ENCODE measurements around the gene EIF5AL1.
"Not testable (repeated sequence)": the region's sequence is repeated elsewhere in the genome, so short reads cannot be mapped to it uniquely, and the experiment has no call there.

The EIF5AL1 gene

GRCh38 chr10:79511891-79512583 lies at the start of gene EIF5AL1:
Gene EIF5AL1 (plus strand): TSS chr10:79512533. CDS start chr10:79512650, 117 bp downstream.
- DNase-seq = not testable (repeated sequence)

- DNase-seq = no peak
These were observed 48.5 kb upstream of the EIF5AL1 start for GRCh38 chr10:79463578-79464496.

- DNase-seq = no peak
These were observed 47.0 kb upstream of the EIF5AL1 start for GRCh38 chr10:79465341-79465740.

GRCh38 chr10:79468015-79468560 lies 44.2 kb upstream of the EIF5AL1 start:
- DNase-seq = no peak

GRCh38 chr10:79468841-79469585 lies 43.3 kb upstream of the EIF5AL1 start:
- DNase-seq = no peak

- DNase-seq = no peak
These were observed 42.2 kb upstream of the EIF5AL1 start for GRCh38 chr10:79470096-79470495.

- DNase-seq = no peak
These were observed 40.6 kb upstream of the EIF5AL1 start for GRCh38 chr10:79471776-79472175.

GRCh38 chr10:79472449-79472848 lies 39.9 kb upstream of the EIF5AL1 start:
- no peak for DNase-seq

- no peak for DNase-seq
These were observed 39.4 kb upstream of the EIF5AL1 start for GRCh38 chr10:79472951-79473350.

- DNase-seq = no peak
These were observed 38.7 kb upstream of the EIF5AL1 start for GRCh38 chr10:79473496-79474095.

GRCh38 chr10:79475119-79475653 lies 37.1 kb upstream of the EIF5AL1 start:
- DNase-seq = no peak

- no peak for DNase-seq
These were observed 36.5 kb upstream of the EIF5AL1 start for GRCh38 chr10:79475877-79476276.

- no peak for DNase-seq
These were observed 35.7 kb upstream of the EIF5AL1 start for GRCh38 chr10:79476645-79477044.

GRCh38 chr10:79477456-79477855 lies 34.9 kb upstream of the EIF5AL1 start:
- no peak for DNase-seq

- DNase-seq = no peak
These were observed 32.9 kb upstream of the EIF5AL1 start for GRCh38 chr10:79479283-79479909.

- no peak for DNase-seq
These were observed 30.0 kb upstream of the EIF5AL1 start for GRCh38 chr10:79482304-79482703.

GRCh38 chr10:79482741-79483140 lies 29.6 kb upstream of the EIF5AL1 start:
- no peak for DNase-seq

- no peak for DNase-seq
These were observed 29.0 kb upstream of the EIF5AL1 start for GRCh38 chr10:79483299-79483698.

- DNase-seq = no peak
These were observed 28.4 kb upstream of the EIF5AL1 start for GRCh38 chr10:79483948-79484347.

- DNase-seq = no peak
These were observed 27.9 kb upstream of the EIF5AL1 start for GRCh38 chr10:79484476-79484875.

- DNase-seq = no peak
These were observed 24.8 kb upstream of the EIF5AL1 start for GRCh38 chr10:79487296-79488194.
